NCI-H526 treated with DMSO at 0.1 percent for 48 hours (cell line): ENCODE measurements around the gene RHNO1.
A peak's percentile ranks its signal among the peaks of the same experiment; 100 is the strongest.
"Not testable (repeated sequence)": the region's sequence is repeated elsewhere in the genome, so short reads cannot be mapped to it uniquely, and the experiment has no call there.

Experiments used
- DNase-seq: peaks from one replicate; lab custom pipeline; 2025; lab: John Stamatoyannopoulos, UW

RHNO1 gene

GRCh38 chr12:2858944-2859421, 18.0 kb upstream of the RHNO1 start:
- DNase-seq: no peak

GRCh38 chr12:2860170-2860569, 16.9 kb upstream of the RHNO1 start:
- no peak for DNase-seq

- no peak for DNase-seq
These were observed 14.1 kb upstream of the RHNO1 start for GRCh38 chr12:2862876-2863275.

GRCh38 chr12:2863402-2863801, 13.6 kb upstream of the RHNO1 start:
- DNase-seq: not testable (repeated sequence)

GRCh38 chr12:2864198-2864597, 12.8 kb upstream of the RHNO1 start:
- no peak for DNase-seq

GRCh38 chr12:2868986-2869632, 7.9 kb upstream of the RHNO1 start:
- not testable (repeated sequence) for DNase-seq

- no peak for DNase-seq
These were observed 484 bp upstream of the RHNO1 start for GRCh38 chr12:2876431-2877046.

- no peak for DNase-seq
These were observed 1.1 kb downstream of the RHNO1 start for GRCh38 chr12:2877953-2878732.

- no peak for DNase-seq
These were observed 2.8 kb downstream of the RHNO1 start for GRCh38 chr12:2879853-2880252.

- no peak for DNase-seq
These were observed 7.8 kb downstream of the RHNO1 start for GRCh38 chr12:2884810-2885209.

- no peak for DNase-seq
These were observed 9.9 kb downstream of the RHNO1 start for GRCh38 chr12:2886768-2887450.

- no peak for DNase-seq
These were observed 13.0 kb downstream of the RHNO1 start for GRCh38 chr12:2890001-2890387.

- DNase-seq: peak; percentile 96
These were observed 13.6 kb downstream of the RHNO1 start, which contains the start of gene TULP3 for GRCh38 chr12:2890388-2891239. TULP3 (plus strand) TSS chr12:2890891; CDS start chr12:2890948, 57 bp downstream.

- peak; percentile 14 for DNase-seq
These were observed 14.4 kb downstream of the RHNO1 start for GRCh38 chr12:2891240-2892053.

GRCh38 chr12:2892246-2892645, 15.2 kb downstream of the RHNO1 start:
- DNase-seq: no peak

GRCh38 chr12:2893007-2893406, 16.0 kb downstream of the RHNO1 start:
- no peak for DNase-seq

- DNase-seq: no peak
These were observed 18.0 kb downstream of the RHNO1 start for GRCh38 chr12:2895051-2895451.

- no peak for DNase-seq
These were observed 18.5 kb downstream of the RHNO1 start for GRCh38 chr12:2895511-2895910.

GRCh38 chr12:2897418-2897817, 20.4 kb downstream of the RHNO1 start:
- DNase-seq: no peak

- DNase-seq: no peak
These were observed 23.6 kb downstream of the RHNO1 start for GRCh38 chr12:2900642-2901041.
